PFSK-1 (cell line): ENCODE results near the gene CHD1.

ENCODE experiments used
- FOXP2 ChIP-seq: optimal IDR thresholded peaks from 2 replicates; pipeline ENCODE3; 2011; ENCODE audit warnings: borderline replicate concordance, control low read depth, inconsistent platforms; ENCODE audit not compliant: insufficient read depth; ENCODE audit errors: extremely low read length, extremely low read depth
- POLR2AphosphoS5 ChIP-seq: IDR thresholded peaks from 2 replicates; pipeline ENCODE4 v1.6.1; 2012; ENCODE audit warnings: low read depth, mild to moderate bottlenecking, control low read depth, low read length, moderate library complexity
- REST ChIP-seq, 2 experiments: IDR thresholded peaks; 2 replicates each; pipeline versions ENCODE4 v1.6.1 to v1.8.0; 2011 to 2012; ENCODE audit warnings: low read depth in 2 of 2, low read length in 2 of 2, control low read depth in 1 of 2, inconsistent platforms in 1 of 2, mild to moderate bottlenecking in 1 of 2, moderate library complexity in 1 of 2; ENCODE audit not compliant: insufficient read depth in 1 of 2
- SIN3A ChIP-seq: IDR thresholded peaks from 2 replicates; pipeline ENCODE4 v1.6.1; 2012; ENCODE audit warnings: mild to moderate bottlenecking, low read length, moderate library complexity, borderline replicate concordance; ENCODE audit not compliant: insufficient read depth
- TAF1 ChIP-seq: IDR thresholded peaks from 2 replicates; pipeline ENCODE4 v1.6.1; 2012; ENCODE audit warnings: low read length, control low read depth, borderline replicate concordance; ENCODE audit not compliant: insufficient read depth

The CHD1 gene

GRCh38 chr5:98942847-98943246 lies 14.0 kb upstream of the CHD1 start:
- TF ChIP-seq FOXP2 (no peak), SIN3A (no peak), REST (IDR thresholded peaks at IDR 0.05; ENCODE audit: insufficient read depth in 1 of 2, low read depth in 2 of 2, low read length in 2 of 2) (no peak), TAF1 (no peak), POLR2AphosphoS5 (no peak)

- TF ChIP-seq POLR2AphosphoS5 (no peak), FOXP2 (no peak), SIN3A (no peak), TAF1 (no peak), REST (IDR thresholded peaks at IDR 0.05; ENCODE audit: insufficient read depth in 1 of 2, low read depth in 2 of 2, low read length in 2 of 2) (no peak)
These were observed 12.5 kb upstream of the CHD1 start for GRCh38 chr5:98941131-98941883.

GRCh38 chr5:98940581-98940980 lies 11.8 kb upstream of the CHD1 start:
- no peak for TF ChIP-seq REST (IDR thresholded peaks at IDR 0.05; ENCODE audit: insufficient read depth in 1 of 2, low read depth in 2 of 2, low read length in 2 of 2)
- no peak for TF ChIP-seq SIN3A
- TF ChIP-seq TAF1: no peak
- TF ChIP-seq FOXP2: no peak
- TF ChIP-seq POLR2AphosphoS5: no peak

GRCh38 chr5:98938464-98938863 lies 9.7 kb upstream of the CHD1 start:
- TF ChIP-seq FOXP2: no peak
- TF ChIP-seq TAF1: no peak
- TF ChIP-seq REST (IDR thresholded peaks at IDR 0.05; ENCODE audit: insufficient read depth in 1 of 2, low read depth in 2 of 2, low read length in 2 of 2): no peak
- TF ChIP-seq POLR2AphosphoS5: no peak
- no peak for TF ChIP-seq SIN3A
